GM18505 (cell line): ENCODE measurements around the gene VAV3.

Source experiments
- ATAC-seq: cut with Tn5 transposase; IDR thresholded peaks from one replicate; pipeline ENCODE4 v1.9.1; 2021; ENCODE audit not compliant: unreplicated experiment
- POLR2A ChIP-seq: IDR thresholded peaks from 4 replicates; pipeline ENCODE4 v1.6.1; 2011; ENCODE audit warnings: borderline replicate concordance; ENCODE audit not compliant: insufficient read depth, insufficient read length; ENCODE audit errors: extremely low read depth

VAV3 gene

DNA sequence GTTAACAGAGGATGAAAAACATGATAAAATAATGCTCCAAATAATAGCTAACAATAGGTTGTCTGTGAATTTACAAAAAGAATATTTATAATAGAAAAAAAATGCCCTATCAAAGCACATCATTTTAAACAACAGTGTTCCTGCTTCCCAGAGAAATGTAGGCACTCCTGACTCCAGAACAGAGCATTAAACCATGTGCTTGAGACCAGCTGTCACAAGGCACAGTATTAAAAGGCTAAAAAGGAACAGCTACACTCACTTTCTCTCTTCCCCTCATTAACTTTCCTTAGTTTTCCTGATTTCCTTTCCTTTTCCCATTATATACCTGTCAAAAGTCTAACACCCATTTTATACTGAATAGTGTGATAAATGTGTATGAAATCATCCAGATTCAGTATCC, 10.9 kb downstream of the VAV3 start:
- no peak for ATAC-seq
- no peak for TF ChIP-seq POLR2A

DNA sequence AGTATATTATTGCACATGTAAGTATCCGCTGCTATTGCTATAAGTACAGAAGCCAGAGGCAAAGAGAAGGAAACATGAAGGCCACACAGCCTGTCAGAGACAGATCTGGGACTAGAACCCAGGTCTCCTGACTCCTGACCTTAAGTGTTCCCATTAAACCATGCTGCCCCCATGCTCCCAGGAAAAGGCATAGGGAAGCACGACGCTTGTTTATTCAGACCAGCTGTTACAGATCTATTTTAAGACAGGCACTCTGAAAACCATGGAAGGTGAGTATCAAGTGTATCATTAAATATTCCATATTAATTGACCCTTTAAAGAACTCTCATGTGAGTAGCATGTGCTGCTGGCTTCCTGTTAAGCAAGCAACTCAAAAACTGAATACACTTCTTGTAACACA, 11.4 kb downstream of the VAV3 start:
- no peak for ATAC-seq
- no peak for TF ChIP-seq POLR2A

DNA sequence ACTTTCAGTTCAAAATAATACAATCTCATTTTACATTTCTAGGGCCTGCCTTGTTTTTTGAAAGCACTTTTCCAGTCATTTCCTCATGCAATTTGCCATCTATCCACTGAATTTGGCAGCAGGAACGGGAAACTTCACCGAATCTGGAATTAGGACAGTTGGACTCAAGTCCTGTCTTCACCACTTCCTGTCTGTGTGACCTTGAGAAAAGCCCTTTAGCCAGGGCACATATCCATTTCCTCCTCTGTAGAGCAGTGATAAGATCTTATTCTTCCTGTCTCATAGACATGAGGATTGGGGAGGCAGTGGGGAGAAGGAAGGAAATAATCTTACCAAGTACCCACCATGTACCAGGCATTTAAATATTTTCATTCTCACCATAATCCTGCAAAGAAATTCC, 12.0 kb downstream of the VAV3 start:
- no peak for ATAC-seq
- no peak for TF ChIP-seq POLR2A

DNA sequence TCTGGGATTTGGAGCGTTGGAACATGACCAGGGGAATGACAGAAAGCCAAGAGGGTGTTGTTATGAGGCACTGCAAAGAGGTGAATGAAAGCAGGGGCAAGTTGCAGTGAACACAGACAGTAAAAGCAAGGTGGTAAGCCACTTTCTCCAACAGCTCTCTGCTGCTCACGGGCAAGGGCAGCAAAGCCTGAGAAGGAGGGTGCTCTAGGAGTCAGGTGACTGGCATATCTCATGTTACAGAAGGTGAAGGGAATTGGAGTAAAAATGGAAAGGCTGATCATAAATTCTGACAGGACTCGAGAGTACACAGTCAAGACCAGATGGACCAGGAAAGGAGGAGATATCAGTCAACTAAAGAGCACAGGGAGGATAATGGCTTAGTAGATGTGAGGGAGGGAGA, 14.5 kb downstream of the VAV3 start:
- TF ChIP-seq POLR2A, result no peak

DNA sequence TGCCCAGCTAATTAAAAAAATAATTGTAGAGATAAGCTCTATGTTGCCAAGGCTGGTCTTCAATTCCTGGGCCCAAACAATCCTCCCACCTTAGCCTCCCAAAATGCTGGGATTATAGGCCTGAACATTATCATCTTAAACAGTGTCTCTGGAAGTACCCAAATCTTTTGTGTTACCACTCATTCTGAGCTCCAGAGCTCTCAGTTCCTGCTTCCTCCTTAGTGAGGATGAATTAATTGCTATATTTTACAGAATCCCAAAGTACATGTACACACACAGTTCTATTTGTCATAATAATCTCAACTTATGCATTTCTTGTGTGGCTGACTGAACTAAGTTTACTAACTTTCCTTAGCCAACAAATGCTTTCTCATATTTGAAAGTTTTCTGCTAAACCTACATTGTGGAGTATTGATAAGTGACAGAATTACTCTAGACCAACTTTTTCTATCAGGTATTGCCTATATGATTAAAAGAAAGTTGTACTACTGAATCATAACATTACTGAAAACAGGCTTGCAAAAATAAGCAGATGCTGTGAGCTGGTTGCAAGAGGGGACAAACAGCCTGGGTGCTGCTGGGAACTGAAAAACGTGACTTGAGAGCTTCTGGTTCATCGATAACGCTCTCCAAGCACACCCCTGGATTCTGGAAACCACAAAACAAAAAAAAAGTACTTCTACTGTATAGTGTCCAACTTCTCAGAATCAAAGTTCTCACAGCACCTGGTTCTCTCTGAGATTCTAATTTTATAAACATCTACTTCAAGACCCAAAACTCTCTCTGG, 15.3 kb downstream of the VAV3 start:
- no peak for TF ChIP-seq POLR2A
- ATAC-seq, result peak; percentile 80

More for the DNA sequence above, 14.5 kb downstream of the VAV3 start:
- no peak for ATAC-seq

DNA sequence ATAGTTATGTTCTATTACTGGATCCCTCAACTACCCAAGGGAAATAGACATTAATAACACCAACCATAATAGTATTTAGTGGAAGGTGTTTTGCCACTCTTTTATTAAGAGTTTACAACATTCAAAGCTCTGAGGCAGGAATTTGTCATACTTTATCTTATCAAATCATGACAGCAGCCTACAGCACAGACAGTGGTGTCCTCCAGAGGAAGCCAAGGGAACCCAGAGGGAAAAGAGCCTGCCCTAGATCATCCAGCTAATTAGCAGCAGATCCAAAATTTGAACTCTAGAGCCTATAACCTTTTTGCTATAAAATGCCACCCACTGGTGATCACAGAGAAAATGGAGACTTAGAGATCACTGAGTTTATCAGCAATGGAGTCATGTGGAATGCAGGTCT, 18.2 kb downstream of the VAV3 start:
- ATAC-seq, result no peak

DNA sequence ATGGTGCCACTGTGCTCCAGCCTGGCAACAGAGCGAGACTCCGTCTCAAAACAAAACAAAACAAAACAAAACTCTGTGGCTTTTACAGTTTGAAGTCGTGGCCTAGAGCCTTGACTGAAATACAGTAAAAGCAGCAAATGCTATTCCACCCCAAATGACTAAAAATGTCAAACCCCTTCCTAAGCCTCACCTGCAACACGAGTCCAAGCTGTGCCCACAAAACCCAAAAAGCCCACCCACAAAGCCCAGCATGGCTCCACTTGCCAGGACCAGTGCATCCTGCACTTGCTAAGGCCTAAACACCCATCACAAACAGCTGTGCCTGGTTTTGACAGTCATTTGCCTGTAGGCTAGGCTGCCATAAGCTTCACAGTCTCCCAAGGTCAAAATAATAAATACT, 21.3 kb downstream of the VAV3 start:
- TF ChIP-seq POLR2A, result no peak
- ATAC-seq, result no peak

More for the DNA sequence above, 18.2 kb downstream of the VAV3 start:
- TF ChIP-seq POLR2A, result no peak

DNA sequence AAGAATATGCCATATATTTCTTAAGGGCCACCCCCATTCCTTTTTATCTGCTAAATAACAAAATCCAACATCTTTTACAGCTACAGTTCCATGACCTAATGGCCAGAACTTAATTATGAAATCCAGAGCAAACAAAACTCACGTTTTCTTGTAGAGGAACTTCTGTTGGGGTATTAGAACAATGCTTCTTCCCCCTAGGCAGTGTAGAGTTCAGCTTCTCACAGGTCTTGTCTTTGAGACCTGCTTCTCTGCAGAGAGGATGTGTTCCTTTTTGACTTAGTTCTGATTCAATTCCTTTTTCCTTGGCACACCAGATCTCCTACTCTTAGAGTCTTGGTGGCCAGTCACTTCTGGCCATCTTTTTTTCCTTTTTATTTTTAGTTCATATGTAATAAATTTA, 22.2 kb downstream of the VAV3 start:
- ATAC-seq, result no peak
- no peak for TF ChIP-seq POLR2A

DNA sequence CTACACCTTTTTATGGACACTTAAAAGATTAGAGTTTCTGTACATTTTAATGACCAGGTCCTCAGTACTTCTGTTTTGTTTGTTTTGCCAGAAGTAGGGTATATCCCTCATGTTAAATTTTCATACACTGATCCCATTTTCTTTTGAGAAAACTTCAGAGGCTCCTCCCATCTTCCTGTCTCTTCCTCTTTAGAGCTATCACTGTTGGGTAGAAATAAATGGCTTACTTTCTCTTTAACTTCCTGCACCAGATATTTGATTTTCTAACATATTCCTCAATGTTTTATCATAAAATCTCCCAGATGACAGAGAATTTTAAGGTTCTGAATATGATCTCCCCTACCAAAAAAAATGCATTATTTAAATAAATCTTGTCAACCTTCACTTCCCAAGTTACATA, 23.4 kb downstream of the VAV3 start:
- ATAC-seq, result no peak
- TF ChIP-seq POLR2A, result no peak

DNA sequence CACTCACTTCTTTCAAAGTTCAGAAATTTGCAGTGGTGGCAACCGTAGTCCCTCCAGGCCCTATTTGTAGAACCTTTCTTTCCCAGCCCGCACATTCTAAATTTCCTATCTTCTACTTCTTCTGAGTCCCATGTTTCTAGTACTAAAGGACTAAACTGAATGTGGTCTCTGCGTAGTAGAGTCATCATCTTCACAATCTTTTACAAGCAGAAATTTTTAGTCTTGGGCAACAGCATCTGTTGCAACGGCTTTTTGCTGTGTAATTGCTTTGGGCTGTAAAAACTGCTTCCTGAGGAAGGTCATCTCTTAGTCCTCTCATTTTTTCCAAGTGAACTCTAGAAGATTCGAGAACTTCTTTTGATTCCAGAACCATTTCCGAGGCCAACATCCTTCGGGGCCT, 23.9 kb downstream of the VAV3 start:
- TF ChIP-seq POLR2A, result no peak
- no peak for ATAC-seq

DNA sequence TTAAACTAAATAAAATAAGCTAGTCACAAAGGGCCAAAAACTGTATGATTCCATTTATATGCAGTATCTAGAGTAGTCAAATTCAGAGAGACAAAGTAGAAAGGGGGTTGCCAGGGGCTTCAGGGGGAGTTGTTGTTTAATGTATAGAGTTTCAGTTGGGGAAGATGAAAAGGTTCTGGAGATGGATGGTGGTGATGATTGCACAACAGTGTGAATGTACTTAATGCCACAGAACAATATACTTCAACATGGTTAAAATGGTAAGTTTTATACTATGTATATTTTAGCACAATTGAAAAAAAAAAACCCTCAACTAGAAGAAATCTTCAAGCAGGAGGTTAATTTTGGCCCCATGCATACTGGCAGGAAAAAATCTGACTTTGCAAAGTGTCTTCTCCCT, 24.3 kb downstream of the VAV3 start:
- no peak for ATAC-seq
- TF ChIP-seq POLR2A, result no peak

DNA sequence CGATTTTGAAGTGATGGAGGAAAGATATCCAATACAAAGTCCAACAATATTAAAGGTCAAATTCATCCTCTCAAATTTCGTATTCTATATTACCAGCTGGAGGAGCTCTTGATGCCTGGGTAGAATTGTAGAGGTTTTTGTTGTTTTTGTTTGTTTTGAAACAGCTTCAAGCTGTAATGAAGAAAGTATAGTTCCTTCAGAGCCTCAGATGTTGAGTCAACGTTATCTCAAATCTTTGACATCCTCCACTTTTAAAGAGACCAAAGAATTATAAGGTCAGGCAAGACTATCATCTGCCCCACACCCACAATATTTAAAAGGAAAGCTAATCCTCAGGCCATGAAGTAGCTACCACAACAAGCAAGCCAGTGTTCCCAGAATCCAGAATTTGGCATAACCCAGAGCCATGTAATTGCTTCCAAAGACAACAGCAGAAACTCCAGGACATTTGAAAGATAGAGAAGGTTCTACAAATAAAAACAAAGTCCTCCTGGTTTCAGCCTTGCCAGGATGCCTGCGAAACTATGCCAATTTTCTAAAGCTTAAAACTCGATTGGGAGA, 24.9 kb downstream of the VAV3 start:
- no peak for ATAC-seq
- no peak for TF ChIP-seq POLR2A

DNA sequence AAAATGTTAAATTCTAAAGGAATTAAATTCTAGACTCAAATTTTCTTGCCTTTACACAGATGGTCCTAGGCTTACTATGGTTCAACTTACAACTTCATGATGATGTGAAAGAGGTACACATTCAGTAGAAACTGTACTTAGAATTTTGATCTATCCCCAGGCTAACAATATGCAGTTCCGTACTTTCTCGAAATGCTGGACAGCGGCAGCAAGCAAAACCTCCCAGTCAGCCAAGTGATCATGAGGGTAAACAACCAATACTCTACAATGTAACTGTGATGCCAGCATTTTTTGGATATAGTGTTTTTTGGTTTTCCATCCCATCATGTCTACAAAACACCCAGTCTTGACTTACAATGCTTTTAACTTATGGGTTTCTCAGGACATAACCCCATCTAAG, 25.7 kb downstream of the VAV3 start:
- TF ChIP-seq POLR2A, result no peak
- no peak for ATAC-seq
